ENCODE measurements around the gene ACTN2.

ACTN2 gene

GRCh38 chr1:236774926-236775325, 88.6 kb downstream of the ACTN2 start:
- no peak for DNase-seq (ENCODE audit: low spot score)

- DNase-seq (ENCODE audit: low spot score), result no peak
Measured at GRCh38 chr1:236779312-236779711, 93.0 kb downstream of the ACTN2 start.

- no peak for DNase-seq (ENCODE audit: low spot score)
Measured at GRCh38 chr1:236785477-236785876, 99.2 kb downstream of the ACTN2 start.

GRCh38 chr1:236786453-236786852, 100.2 kb downstream of the ACTN2 start:
- DNase-seq (ENCODE audit: low spot score), result no peak

- no peak for DNase-seq (ENCODE audit: low spot score)
Measured at GRCh38 chr1:236794585-236795034, 108.3 kb downstream of the ACTN2 start.

- DNase-seq (ENCODE audit: low spot score), result peak; percentile 97
Measured at GRCh38 chr1:236795035-236795756, 108.9 kb downstream of the ACTN2 start, which contains the start of gene MTR. Gene MTR (plus strand): TSS chr1:236795292. CDS start chr1:236795704, 412 bp downstream.

GRCh38 chr1:236795757-236796667, 109.7 kb downstream of the ACTN2 start:
- DNase-seq (ENCODE audit: low spot score), result no peak

GRCh38 chr1:236799001-236799400, 112.7 kb downstream of the ACTN2 start:
- DNase-seq (ENCODE audit: low spot score), result no peak

- no peak for DNase-seq (ENCODE audit: low spot score)
Measured at GRCh38 chr1:236800002-236800620, 113.8 kb downstream of the ACTN2 start.

- no peak for DNase-seq (ENCODE audit: low spot score)
Measured at GRCh38 chr1:236800623-236801022, 114.3 kb downstream of the ACTN2 start.

GRCh38 chr1:236802264-236802663, 116.0 kb downstream of the ACTN2 start:
- no peak for DNase-seq (ENCODE audit: low spot score)

GRCh38 chr1:236806634-236807033, 120.3 kb downstream of the ACTN2 start:
- no peak for DNase-seq (ENCODE audit: low spot score)

GRCh38 chr1:236808005-236808404, 121.7 kb downstream of the ACTN2 start:
- no peak for DNase-seq (ENCODE audit: low spot score)

GRCh38 chr1:236808564-236809130, 122.3 kb downstream of the ACTN2 start:
- DNase-seq (ENCODE audit: low spot score), result no peak

GRCh38 chr1:236809148-236809547, 122.8 kb downstream of the ACTN2 start:
- DNase-seq (ENCODE audit: low spot score), result no peak

GRCh38 chr1:236810018-236810417, 123.7 kb downstream of the ACTN2 start:
- DNase-seq (ENCODE audit: low spot score), result no peak

GRCh38 chr1:236812334-236813030, 126.2 kb downstream of the ACTN2 start:
- DNase-seq (ENCODE audit: low spot score), result no peak

Data from left forelimb (tissue), 1 donor.